ENCODE measurements around the gene ZBTB21. TPM values are rescaled to one million over a fixed set of nuclear protein-coding genes. Genes with fewer than 3 reads are reported as not detected.
"Not testable (repeated sequence)": the region's sequence is repeated elsewhere in the genome, so short reads cannot be mapped to it uniquely, and the experiment has no call there.

The ZBTB21 gene
- total RNA-seq, 1 experiment from 2014 or later = 11.8 TPM

GRCh38 chr21:41953831-41954653, 56.1 kb downstream of the ZBTB21 start, which contains the start of gene C2CD2:
TSS of gene C2CD2 (minus strand) at chr21:41954018. CDS start at chr21:41953648, 370 bp downstream.
- peak; percentile 39 for DNase-seq (ENCODE audit: low spot score)

- DNase-seq (ENCODE audit: low spot score) = no peak
Measured at GRCh38 chr21:41953249-41953830, 56.8 kb downstream of the ZBTB21 start.

GRCh38 chr21:41952568-41953248, 57.5 kb downstream of the ZBTB21 start:
- DNase-seq (ENCODE audit: low spot score) = peak; percentile 19

- DNase-seq (ENCODE audit: low spot score) = no peak
Measured at GRCh38 chr21:41951876-41952567, 58.1 kb downstream of the ZBTB21 start.

- no peak for DNase-seq (ENCODE audit: low spot score)
Measured at GRCh38 chr21:41950941-41951351, 59.2 kb downstream of the ZBTB21 start.

- DNase-seq (ENCODE audit: low spot score) = not testable (repeated sequence)
Measured at GRCh38 chr21:41949631-41950030, 60.5 kb downstream of the ZBTB21 start.

GRCh38 chr21:41948901-41949300, 61.3 kb downstream of the ZBTB21 start:
- no peak for DNase-seq (ENCODE audit: low spot score)

GRCh38 chr21:41948078-41948895, 61.9 kb downstream of the ZBTB21 start:
- DNase-seq (ENCODE audit: low spot score) = no peak

- no peak for DNase-seq (ENCODE audit: low spot score)
Measured at GRCh38 chr21:41945982-41946381, 64.2 kb downstream of the ZBTB21 start.

- DNase-seq (ENCODE audit: low spot score) = no peak
Measured at GRCh38 chr21:41943851-41944250, 66.3 kb downstream of the ZBTB21 start.

GRCh38 chr21:41942457-41942856, 67.7 kb downstream of the ZBTB21 start:
- DNase-seq (ENCODE audit: low spot score) = no peak

- no peak for DNase-seq (ENCODE audit: low spot score)
Measured at GRCh38 chr21:41941941-41942340, 68.2 kb downstream of the ZBTB21 start.

GRCh38 chr21:41940431-41940830, 69.7 kb downstream of the ZBTB21 start:
- DNase-seq (ENCODE audit: low spot score) = no peak

GRCh38 chr21:41939391-41939790, 70.8 kb downstream of the ZBTB21 start:
- no peak for DNase-seq (ENCODE audit: low spot score)

Other genes with a start within 250 kb of the ZBTB21 start
- gene RIPK4, start 243.3 kb downstream of the ZBTB21 start, total RNA-seq (2014; rRNA removed; shearing (Covaris generic)) = 54.3 and 60.9 TPM in 2 replicates
- 6.2 and 10.9 TPM in 2 replicates for gene PRDM15, start 131.0 kb downstream of the ZBTB21 start, total RNA-seq (2014; rRNA removed; shearing (Covaris generic))
- gene C2CD2, start 56.3 kb downstream of the ZBTB21 start, total RNA-seq (2014; rRNA removed; shearing (Covaris generic)) = 10.6 and 17.9 TPM in 2 replicates
- gene UMODL1, start 61.0 kb upstream of the ZBTB21 start, total RNA-seq (2014; rRNA removed; shearing (Covaris generic)) = 0.08 TPM in 1 of 2 replicates, not detected in the other
- gene ABCG1, start 208.8 kb upstream of the ZBTB21 start, total RNA-seq (2014; rRNA removed; shearing (Covaris generic)) = 2.6 and 5.7 TPM in 2 replicates

Data from HT-29 (cell line).